Activated CD8-positive, alpha-beta memory T cell treated with anti-CD3 and anti-CD28 coated beads, Interleukin-2, amount 50 U/mL, for 48 hours (primary cell): ENCODE results near the gene RADIL.
A peak's percentile ranks its signal among the peaks of the same experiment; 100 is the strongest.

Experiments used
- DNase-seq: peaks from one replicate; pipeline ENCODE4 v3.0.0-alpha.2; 2020

The RADIL gene

DNA sequence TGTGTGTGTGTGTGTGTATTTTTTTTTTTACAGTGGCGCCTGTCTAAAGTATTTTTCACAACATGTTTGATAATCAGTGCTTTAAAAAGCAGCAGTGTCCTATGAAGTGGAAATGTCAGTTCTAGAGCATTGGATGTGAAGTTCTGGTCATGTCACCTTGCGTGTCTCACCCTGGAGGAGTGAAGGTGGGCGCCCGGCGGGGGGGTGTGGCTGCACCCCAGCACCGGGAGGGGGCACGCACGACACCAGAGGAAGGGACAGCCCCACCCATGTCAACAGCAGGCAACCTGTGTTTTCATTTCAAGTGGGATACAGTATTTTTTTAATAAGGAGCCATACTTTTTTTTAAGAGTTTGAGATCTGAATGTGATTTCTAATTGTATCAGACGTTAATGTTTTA lies 112.6 kb downstream of the RADIL start:
- no peak for DNase-seq

DNA sequence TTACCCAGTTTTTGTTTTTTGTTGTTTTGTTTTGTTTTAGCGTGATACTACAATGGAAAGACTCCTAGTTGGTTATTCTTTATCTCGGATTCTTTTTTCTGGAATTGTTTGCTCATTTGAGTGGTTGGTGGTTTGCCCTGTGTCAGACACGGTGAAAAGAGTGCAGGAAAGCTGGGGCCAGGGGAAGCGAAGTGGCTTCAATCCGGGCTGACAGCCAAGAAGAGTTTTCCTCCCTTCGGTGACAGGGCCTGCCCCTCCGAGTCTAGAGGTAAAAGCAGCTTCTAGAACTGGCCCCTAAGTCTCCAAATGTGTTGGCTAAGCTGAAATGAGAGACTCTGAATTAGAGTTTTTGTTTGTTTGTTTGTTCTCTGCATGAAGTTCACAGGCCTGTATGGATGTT lies 113.8 kb downstream of the RADIL start:
- DNase-seq, result no peak

DNA sequence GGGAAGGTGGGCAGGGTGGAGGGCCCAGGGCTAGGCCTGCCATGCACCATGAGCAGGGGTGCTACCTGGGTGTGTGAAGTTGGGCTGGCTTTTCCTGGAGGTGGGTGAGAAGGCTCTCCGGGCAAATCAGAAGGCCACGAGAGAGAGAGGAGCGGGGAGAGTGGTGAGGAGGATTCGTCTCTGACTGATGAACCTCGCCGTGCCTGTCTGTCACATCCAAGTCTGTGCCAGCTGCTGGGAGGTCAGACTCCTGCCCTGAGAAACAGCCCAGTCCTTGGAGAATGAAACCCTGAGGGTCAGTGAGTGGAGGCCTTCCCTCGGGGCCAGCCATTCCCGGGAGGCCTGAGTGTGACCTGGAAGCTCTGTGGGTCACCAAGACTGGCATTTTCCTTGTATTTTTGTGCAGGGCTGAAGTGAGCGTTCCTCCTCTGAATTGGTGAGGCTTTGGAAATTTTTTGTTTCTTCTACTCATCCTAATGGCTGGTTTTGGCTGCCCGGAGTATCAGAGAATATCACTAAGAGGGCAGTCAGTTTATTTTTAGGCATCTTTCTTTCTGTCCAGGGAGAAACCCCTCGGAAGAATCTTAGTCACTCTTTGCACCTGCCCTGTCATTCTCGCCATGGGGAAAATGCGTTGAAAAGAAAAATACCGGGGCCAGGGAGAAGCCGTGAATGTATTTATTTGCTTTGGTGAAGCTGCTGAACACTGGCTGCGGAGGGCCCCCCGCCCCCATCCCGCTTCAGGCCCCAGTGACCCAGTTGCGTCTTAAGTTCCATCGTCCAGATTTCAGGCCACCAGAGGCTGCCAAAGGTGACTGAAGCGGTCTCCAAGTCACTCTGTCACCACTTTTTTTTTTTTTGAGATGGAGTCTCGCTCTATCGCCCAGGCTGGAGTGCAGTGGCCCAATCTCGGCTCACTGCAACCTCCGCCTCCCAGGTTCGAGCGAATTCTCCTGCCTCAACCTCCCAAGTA lies 114.6 kb downstream of the RADIL start:
- DNase-seq, result no peak

DNA sequence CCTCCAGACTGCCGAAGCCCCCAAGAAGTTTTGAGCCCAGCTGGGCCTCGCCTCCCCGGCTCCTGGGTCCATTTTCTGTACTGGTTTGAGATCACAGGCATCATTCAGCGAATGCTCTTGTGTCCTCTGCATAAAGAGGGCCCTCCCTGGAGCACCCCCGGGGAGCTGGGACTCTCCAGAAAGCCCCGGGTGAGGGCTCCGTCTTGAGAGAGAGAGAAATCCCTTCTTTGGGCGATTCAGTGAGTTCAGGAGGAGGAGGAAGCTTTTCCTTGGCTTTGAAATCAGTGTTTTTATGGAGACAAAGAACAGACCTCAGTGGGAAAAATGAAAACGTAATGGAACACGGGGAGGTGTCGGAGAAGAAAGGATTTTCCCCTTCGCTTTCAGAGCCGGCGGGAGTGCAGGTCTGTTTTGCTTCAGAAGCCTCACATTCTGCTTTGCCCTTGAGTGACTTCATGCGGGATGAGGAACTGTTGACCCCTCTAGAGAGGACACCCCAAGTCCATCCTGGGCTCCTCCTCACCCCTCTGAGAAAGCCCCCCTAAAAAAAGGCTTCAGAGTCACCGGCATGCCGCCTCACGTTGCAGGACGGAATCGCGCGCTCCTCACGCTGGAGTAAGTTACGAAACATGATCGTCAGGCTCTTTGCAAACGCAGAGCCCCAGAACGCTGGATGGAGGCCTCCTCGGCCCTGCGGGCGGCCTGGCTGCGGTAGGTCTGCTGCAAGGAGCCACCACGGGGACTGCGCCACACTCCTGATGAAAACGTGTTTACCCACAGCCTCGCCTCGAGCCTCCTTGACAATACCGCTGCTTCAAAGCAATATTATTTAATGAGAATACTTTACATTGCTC lies 116.6 kb downstream of the RADIL start:
- DNase-seq, result no peak

DNA sequence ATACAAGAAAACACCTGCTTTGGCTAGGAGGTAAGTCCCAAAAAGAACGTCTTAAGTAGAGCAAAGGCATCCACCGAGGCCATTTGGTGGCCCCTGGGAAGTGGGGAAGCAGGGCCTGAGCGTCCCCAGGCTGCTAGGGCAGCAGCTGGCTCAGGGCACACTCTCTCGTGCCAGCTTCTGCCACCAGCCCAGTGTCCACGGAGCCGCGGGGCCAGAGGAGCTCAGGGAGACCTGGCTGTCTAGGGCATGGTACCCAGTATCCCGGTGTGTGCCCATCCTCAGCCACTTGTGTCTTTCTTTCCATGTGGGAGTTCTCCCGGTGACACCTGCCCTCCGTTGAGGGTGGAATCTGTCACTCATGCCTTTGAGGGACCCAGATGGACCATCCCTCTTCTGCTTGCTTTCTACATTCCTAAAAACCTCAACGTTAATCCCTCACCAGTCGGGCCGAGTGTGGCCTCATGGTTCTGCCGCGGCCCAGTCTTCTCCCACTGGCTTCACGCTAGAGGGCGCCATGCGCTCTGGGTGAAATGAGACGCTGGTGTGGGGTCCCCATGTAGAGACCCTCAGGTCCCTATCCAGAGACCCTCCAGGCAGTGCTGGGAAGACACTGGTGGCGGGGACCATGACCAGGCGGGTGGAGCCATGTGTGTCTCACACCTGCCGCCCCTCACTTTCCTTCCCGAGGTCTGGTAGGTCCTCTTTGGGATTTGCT lies 117.6 kb downstream of the RADIL start:
- no peak for DNase-seq

DNA sequence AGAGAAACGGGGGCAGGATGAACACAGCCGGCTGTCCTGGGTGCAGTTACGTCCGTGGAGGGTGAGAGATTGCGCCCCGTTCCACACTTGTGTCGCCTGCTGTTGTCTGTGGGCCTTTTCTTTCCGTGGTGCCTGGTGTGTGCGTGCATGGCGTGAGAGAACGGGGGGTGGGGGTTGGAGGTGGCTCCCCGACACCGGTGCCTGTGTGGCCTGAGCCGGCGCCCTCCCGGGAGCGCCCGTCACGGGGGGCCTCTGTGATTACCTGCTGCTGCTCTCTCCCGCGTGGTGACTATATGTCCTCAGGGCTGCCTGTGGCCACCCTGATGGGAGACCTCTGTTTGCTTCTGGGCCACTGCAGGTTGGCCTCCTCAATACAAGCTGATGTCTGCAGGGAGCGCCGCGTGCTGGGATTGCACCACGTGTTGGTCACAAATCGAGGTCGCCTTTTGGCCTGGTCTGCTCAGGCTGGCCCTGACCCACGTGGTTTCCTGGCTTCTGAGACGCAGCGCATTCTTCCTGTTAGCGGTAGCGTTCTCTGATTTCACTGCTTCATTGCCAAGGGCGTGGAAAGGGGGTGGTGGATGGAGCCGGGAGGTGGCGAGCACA lies 119.0 kb downstream of the RADIL start:
- no peak for DNase-seq

DNA sequence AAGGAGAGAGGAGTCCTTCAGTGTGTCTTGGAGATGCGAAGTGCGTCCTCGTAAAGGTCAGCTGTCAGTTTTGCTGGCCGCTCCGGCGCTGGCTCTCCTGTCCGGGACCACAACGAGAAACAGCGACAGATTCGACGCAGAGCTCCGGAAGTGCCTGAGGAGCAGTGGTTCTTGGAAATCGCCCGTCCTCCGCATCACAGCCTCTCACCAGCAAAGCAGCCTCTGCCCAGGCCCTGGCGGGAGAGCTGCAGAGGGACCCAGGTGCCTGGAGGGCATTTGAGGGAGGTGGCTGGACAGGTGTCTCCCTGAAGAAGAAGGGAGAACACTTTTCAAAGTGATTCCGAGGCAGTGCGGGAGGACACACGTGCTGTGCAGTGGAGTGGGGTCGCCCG lies 119.7 kb downstream of the RADIL start:
- DNase-seq, result no peak

DNA sequence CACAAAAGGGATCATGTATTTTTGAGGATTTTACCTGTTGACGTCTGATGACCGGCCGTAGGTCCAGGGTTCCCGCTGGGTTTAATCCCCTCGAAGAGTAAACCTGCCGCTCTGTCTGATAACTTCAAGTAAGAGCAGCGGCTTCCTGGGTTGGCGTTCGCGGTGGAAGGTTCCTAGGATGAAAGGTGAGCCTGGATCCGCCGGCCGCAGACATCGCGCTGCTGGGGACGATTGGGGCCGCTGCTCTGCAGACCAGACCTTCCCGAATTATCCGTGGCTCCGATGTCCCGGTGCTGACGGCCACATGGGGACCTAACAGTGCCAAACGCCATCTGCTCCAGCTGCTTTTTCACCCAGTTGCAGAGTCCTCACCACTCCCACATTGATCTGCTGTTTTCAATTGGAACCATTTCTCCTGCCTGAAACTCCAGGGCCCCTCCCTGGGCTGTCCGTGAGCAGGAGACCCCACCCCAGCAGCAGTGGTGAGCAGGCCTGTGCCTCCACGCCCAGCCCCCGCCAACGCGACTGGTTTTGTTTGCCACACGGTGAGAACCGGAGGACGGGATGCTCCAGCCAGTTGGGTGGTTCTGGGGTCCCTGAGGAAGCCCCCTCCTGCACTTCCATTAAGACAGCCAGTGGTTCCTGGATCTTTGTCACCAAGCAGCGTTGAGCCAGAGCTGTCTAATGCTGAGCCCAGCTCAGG lies 120.3 kb downstream of the RADIL start:
- DNase-seq, result no peak

DNA sequence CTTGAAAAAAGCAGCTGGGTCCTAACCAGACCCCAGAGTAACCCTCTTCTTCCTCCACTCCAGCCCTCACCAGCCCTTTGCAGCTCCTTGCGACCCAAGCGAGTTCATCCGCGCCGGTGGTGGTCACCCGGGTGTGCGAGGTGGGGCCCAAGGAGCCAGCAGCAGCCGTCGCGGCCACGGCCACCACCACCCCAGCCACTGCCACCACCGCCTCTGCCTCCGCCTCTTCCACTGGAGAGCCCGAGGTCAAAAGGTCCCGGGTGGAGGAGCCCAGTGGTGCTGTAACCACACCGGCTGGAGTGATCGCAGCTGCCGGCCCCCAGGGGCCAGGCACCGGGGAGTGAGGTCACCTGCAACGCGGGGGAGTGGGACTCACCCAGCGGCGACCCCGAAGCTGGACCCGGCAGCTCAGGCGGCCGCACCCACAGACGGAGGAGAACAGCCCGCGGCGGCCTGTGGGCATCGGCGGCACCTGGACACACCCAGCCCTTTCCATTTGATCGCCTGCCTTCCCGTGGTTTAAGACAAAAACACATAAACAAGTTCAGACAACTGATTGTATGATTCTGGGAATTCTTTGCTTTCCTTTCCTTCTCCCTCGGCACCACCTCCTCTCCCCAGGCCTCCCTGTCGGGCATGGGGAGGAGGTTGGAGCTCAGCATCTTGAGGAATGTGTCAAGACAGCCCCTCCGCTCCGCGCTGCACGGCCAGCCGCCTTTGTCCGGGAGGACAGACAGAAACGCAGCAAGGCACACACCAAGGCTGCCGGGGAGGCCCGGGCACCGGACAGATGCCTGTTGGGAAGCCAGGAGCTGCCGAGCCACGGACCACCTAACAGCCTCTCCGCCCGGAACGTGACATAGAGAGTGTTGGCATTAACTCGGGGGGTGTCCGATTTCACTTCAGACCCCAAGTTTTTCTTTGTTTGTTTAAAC lies 121.1 kb downstream of the RADIL start:
- DNase-seq, result no peak

DNA sequence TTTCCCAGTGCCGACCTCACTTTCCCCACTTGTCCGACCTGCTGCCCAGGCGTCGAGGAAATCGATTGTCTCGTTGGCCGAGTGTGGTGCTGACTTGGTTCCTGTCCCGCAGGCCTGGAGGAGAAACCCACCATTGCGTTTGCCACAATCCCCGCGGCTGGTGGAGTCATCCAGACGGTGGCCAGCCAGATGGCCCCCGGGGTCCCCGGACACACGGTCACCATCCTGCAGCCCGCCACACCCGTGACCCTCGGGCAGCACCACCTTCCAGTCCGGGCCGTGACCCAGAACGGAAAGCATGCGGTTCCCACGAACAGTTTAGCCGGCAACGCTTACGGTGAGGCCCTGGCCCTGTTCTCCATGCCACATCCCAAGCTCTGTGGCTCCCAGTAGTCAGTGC lies 122.6 kb downstream of the RADIL start:
- no peak for DNase-seq

DNA sequence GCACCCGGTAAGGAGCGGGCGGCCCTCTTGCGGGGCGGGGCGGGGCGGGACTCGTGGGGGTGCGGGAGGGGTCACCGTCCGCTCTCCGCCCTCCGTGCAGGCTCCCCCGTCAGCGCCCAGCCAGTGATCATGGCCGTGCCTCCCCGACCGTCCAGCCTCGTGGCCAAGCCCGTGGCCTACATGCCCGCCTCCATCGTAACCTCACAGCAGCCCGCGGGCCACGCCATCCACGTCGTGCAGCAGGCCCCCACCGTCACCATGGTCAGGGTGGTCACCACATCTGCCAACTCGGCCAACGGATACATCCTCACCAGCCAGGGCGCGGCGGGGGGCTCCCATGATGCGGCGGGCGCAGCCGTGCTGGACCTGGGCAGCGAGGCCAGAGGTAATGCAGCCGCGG lies 124.3 kb downstream of the RADIL start:
- DNase-seq, result no peak

DNA sequence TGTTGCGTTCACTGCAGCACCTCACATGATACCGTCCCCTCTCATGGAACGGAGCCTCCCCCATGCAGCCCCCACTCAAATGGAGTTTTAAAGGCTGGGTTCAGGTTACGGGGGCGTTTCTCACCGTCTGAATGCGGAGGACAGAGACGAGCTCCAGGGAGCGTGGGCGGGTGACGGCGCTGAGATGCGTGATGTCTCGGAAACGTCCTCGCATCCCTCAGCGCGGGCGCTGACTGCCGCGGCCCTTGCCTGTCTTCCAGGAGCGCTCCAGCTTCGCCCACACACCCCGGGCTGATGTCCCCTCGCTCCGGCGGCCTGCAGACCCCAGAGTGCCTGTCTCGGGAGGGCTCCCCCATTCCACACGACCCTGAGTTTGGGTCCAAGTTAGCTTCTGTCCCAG lies 124.7 kb downstream of the RADIL start:
- DNase-seq, result no peak

DNA sequence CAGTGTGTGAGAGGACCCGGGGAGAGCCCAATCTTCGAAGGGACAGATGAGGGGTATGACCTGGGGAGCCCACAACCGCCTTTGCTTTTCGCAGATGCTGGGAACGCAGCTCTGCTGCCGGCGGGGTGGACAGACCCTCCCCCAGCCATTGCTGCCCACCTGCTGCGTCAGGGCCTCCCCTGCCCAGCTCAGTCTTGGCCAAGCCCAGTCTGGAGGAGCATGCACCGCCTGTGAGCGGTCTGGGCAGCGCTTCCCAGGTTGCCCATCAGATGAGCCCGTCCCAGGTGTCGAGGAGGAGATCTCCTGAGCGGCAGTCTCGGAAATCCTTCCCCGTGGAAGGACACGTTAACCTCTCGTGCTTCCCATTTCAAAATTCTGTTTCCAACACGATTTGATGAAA lies 125.4 kb downstream of the RADIL start:
- no peak for DNase-seq

DNA sequence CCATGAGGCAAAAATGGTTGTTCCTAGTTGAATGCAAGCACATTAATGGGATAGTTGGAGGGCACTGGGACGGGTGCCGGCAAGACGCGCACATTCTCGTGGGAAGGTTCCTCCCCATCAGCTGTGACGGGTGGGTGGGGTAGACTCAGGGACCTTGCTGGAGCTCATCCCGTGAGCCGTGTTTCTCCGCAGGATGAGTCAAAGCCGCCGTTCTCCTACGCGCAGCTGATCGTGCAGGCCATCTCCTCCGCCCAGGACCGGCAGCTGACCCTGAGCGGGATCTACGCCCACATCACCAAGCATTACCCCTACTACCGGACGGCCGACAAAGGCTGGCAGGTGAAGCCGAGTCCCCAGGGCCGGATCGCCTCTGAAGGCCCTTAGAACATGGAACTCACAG lies 128.5 kb downstream of the RADIL start:
- no peak for DNase-seq

DNA sequence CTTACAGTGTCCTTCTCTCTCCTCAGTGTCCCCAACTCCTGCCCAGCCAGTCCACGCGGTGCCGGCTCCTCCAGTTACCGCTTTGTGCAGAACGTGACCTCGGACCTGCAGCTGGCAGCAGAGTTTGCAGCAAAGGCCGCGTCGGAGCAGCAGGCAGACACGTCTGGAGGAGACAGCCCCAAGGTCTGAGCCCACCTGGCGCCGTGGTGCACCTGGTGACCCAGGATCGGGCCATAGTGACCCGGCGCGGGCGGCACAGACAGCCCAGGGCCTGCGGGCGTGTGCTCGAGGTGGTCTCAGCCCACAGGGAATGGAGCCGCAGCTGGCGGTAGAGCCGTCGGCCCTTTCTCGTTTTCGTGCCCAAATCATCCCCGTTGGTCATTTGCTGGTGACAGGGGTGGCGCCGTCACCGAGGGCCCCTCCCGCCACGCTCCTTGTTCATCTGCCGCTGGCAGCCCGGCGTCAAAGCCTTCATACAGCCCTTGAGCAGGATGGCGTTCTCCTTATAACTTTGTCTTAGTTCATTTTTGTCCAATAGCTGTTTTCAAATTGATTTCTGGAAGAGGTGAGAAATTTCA lies 129.0 kb downstream of the RADIL start:
- DNase-seq, result no peak

DNA sequence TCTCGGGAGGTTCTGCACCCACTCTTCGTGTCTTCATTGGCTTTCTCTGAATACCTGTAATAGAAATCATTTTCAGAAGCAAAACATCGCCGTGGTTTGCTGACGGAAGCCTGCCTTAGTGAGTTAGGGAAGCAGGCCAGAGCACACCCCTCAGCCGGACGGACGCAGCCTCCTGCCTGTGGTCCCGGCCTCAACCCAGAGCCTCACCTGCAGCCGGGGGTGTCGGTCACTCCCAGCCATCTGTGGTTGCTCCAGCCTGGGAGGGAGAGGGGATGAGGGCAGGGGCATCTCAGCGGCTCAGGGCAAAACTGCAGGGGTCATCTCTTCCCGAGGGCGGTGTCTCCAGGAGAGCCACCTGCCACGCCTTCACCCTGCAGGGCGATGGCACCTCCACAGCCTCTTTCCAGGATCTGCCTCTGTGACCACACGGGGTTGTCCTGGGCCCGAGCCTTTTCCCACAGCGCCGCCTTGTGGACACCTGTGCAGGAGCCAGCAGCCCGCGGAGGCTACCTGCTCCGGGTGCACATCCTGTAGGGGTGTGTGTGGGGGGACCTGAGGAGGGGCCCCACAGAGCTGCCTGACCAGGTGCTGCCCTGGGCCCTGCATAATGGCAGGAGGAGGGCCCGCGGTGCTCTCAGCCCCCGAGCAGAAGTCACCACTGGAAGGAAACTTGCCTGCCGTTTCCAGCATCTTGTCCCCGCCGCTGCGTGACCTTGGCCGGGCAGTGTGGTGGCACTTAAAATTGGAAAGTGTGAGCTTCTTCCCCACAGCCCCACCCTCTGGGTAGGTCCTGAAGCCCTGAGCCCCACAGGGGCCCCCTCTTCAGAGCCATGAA lies 129.7 kb downstream of the RADIL start:
- peak; percentile 97 for DNase-seq

DNA sequence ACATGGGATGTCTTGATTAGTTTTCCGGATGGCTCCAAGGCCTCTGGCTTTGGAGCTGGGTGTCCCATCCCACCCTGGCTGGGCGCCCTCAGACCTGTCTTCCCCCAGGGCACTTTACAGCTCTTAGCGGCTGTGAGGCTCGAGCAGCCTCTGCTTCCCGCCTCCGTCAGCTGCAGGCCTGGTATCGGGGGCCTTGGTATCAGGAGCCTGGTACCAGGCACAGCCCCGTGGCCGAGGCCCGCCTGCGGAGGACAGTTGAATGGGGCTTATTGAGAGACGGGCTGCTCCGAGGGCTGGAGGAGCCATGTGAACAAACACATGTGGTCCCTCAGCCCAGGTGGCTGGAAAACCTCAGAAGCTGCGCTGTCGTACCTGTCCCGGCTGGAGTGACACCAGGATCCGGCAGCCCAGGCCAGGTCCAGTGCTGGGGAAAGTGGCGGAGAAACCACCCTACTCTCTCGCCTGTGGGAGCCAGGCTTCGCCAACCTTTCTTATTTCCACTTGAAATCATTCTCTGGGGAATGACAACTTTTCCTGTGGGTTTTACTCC lies 132.0 kb downstream of the RADIL start:
- no peak for DNase-seq

DNA sequence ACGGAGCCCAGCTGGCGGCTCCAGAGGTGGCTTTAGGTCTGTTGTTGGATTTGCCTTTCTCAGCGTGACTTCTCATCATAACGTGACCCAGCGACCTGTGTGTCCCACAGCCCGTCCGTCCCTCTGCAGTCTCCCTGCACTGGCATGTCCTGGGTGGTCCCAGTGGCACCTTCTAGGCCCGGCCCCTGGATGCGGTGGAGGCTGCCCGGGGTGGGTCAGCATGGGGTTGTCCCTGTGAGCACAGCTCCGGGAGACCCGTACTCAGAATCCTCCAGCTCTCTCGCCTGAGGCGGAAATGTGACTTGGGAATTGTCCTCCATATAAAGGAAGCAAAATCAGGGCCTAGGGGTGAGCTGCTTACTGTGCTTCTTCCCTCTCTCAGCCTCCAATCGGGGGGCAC lies 133.7 kb downstream of the RADIL start:
- no peak for DNase-seq

DNA sequence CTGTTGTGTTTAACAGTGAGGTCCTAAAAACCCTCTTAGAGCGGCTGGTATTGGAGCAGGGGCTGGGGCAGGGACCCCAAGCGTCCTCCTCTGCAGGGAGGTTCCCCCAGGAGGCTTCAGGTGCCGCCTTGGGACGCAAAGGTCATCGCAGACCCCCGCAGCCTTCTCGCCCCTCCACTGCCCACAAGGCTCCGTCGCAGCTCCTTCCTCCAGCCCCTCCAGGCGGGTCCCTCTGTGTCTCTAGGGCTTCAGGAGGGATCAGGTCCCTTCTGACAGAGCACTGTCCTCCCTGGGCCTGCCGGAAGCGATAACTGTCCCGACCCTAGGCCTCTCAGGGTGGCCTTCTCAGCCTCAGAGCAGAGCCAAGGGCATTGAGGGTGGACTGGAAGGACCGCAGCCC lies 134.2 kb downstream of the RADIL start:
- no peak for DNase-seq
